GM18505 (cell line): Measurements from ENCODE around the gene PDE6B.

Source experiments
- ATAC-seq: cut with Tn5 transposase; IDR thresholded peaks from one replicate; pipeline ENCODE4 v1.9.1; 2021; ENCODE audit not compliant: unreplicated experiment
- POLR2A ChIP-seq: IDR thresholded peaks from 4 replicates; pipeline ENCODE4 v1.6.1; 2011; ENCODE audit warnings: borderline replicate concordance; ENCODE audit not compliant: insufficient read depth, insufficient read length; ENCODE audit errors: extremely low read depth

The PDE6B gene

GRCh38 chr4:624705-625590 lies at the start of gene PDE6B:
PDE6B (plus strand) TSS chr4:625573; CDS start chr4:625627, 54 bp downstream.
- no peak for ATAC-seq
- no peak for TF ChIP-seq POLR2A

- no peak for TF ChIP-seq POLR2A
- ATAC-seq, result no peak
Measured at GRCh38 chr4:576245-576821, 49.0 kb upstream of the PDE6B start, which contains the start of gene TMEM271. TMEM271 (minus strand) TSS chr4:576295; CDS start chr4:576062, 233 bp downstream.

DNA sequence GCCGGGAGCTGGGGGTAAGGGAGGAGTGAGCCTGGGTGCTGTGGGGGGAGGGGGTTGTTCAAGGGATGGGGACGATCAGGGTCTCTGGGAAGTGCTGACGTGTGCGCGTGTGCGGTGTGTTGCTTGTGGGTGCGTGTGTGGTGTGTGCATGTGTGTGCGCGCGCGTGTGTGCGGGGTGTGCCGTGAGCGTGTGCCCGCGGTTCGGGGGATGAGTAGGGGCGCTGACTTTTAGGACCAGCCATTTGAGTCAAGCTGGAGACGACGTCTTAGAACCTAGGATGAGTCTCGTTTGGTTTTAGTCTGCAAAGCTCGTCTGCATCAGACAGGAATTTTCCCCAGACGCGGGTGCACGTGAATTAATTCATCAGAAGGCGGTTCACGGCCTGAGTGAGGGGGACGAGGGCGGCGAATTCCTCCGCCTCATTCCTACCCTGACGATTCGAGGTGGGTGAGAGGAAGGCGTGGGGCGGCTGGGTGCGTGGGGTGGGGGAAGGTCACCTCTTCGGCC lies 48.3 kb upstream of the PDE6B start:
- no peak for TF ChIP-seq POLR2A
- ATAC-seq, result no peak

GRCh38 chr4:577499-578450 lies 47.6 kb upstream of the PDE6B start:
- no peak for ATAC-seq
- TF ChIP-seq POLR2A, result no peak

DNA sequence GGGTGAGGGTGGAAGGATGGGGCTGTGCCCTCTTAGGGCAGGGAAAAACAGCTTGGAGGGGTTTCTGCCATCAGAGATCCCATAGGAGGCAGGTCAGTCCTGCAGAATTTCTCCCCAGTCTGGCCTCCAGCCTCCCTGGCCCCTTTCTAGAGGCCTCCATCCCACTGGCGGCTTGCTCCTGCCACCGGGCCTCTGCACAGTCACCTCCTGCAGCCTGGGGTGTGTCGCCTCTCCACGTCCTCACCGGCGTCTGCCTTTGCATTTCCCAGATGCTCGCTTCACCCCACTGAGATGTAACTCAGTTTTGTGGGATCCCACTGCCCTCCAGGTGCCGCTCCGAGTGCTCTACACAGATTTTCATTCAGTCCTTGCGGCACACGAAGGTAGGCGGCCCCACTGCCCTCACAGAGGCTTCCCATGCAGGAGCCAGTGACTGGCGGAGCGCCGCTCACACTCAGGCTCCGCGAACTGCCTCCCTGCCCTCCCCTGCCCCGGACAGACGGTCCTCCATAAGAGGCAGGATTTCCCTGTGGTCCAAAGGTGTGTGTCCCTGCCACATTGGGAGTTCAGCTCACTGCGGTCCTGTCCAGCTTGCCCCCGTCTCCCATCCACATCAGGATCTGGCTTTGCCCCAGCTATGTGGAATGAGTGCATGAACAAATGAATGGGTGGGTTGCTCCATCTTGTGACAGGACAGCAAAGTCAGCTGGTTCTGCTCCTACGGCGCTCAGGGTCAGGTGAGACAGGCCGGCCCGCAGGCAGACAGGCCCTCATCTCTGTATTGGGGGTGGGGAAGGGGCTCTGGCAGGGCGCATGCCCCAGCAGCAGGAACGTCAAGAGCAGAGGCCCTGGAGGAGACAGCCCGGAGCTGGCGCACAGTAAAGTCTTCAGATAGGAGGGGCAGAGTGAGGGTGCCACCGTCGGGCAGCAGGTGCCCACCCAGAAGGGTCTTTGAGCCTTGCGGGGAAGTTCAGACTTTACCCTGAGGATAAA lies 46.6 kb upstream of the PDE6B start:
- no peak for ATAC-seq
- no peak for TF ChIP-seq POLR2A

DNA sequence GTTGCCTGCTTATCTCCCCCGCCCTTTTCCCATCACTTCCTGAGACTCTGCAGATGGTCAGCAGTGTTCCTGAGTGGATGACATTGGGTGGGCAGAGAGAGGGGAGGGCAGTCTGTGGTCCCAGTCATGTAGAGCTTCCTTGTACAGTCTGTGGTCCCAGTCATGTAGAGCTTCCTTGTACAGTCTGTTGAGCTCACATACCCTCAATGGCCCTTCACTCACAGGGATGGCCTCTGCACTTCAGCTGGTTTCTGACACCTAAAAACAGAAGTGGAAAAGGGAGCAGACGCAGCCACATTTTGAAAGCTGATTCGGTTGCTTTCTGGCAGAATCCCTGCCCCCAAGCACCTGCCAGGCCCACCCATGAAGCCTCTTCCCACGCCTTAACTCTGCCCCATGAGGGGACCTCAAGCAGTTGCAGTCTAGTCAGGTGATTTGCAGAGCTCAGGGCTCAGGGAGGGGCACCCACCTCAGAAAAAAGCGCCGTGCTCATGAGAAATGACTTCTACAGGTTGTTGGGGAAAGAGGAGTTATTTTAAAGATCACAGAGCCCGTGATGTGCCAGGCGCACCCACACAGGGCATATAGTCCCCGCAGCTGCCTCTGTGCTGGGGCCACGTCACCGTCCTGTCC lies 45.7 kb upstream of the PDE6B start:
- no peak for TF ChIP-seq POLR2A
- no peak for ATAC-seq

- TF ChIP-seq POLR2A, result no peak
- no peak for ATAC-seq
Measured at GRCh38 chr4:581181-581580, 44.2 kb upstream of the PDE6B start.

GRCh38 chr4:581753-582361 lies 43.5 kb upstream of the PDE6B start:
- no peak for TF ChIP-seq POLR2A
- ATAC-seq, result no peak

GRCh38 chr4:583820-584219 lies 41.6 kb upstream of the PDE6B start:
- no peak for ATAC-seq
- no peak for TF ChIP-seq POLR2A

GRCh38 chr4:587671-588350 lies 37.6 kb upstream of the PDE6B start:
- TF ChIP-seq POLR2A, result no peak
- ATAC-seq, result no peak
